Adrenal gland (tissue), 5 donors: ENCODE measurements around the gene ALG2.

Experiments used
- CTCF ChIP-seq, 6 experiments: fragments of 450-650 bp in 4 of 6; fragments of 200-600 bp in 2 of 6; sonication (generic) in 1 of 6; IDR thresholded peaks; 1 replicate in 5 of 6; 2 replicates in 1 of 6; pipeline versions ENCODE4 v1.5.1 to v1.8.0; 2016 to 2021; ENCODE audit warnings: antibody characterized with exemption in 6 of 6, mild to moderate bottlenecking in 2 of 6, moderate library complexity in 1 of 6
- POLR2A ChIP-seq, 2 donors: fragments of 450-650 bp; IDR thresholded peaks; one replicate each; pipeline ENCODE4 v1.6.1; 2017; ENCODE audit warnings: antibody characterized with exemption in 2 of 2, mild to moderate bottlenecking in 2 of 2, moderate library complexity in 1 of 2
- donor health status: DM: no; HTN: no; CAD: no.

- no peak for TF ChIP-seq CTCF (IDR thresholded peaks at IDR 0.05)
- no peak for TF ChIP-seq POLR2A (IDR thresholded peaks at IDR 0.05)
Observed at GRCh38 chr9:99241106-99241505, 19.4 kb upstream of the ALG2 start.
